NCI-H345 (cell line): Measurements from ENCODE around the gene TMEM184A.

Experiments used
- DNase-seq: peaks from one replicate; lab custom pipeline; 2025; lab: John Stamatoyannopoulos, UW

The TMEM184A gene

DNA sequence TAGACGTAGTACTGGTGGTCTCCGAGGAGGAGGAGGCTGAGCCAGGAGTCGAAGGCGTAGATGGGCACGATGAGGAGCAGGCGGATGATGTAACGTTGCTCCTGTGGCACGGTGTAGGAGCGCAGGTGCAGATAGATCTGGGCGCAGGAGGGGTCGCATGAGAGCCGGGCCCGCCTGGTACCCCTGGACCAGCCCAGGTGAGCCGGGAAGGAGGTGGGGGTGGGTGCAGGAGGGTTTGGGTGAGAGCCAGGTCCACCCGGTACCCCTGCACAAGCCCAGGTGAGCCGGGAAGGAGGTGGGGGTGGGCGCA lies 5.2 kb downstream of the TMEM184A start:
- no peak for DNase-seq

DNA sequence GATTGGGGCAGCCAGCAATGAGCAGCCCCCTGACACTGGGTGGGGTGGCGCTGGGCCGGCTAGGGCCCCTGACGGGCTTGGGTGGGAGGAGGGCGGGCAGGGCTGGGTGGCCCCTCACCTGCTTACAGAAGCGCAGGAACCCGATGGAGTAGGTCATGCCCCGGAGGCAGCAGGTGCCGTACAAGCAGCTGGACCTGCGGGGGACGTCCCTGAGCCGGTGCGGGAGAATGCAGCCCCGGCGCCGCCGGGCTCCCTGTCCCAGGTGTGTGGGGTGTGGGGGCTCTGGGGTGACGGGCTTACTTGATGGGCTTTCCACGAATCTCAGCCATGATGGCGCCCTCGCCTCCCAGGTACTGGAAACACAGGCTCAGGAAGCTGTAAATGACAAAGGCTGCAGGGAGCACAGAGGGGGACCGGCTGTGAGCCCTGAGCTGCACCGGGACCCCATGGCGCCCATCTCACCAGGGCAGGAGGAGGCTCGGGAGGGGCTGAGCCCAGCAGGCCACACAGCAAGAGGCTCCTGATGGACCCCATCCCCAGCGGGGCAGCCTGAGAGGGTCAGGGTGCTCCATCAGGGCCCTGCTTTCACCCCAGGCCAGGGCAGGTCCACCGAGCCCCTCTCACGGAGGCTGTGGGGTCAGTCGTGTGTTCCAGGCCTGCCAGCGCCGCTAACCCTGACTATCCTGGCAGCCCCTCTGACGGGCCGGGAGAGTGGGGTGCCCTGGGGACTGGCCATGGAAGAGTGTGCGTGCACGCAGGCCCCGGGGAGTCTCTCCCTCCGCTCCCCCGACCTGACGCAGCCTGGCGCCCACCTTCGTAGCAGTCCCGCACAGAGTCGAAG lies 5.8 kb downstream of the TMEM184A start:
- DNase-seq: no peak

DNA sequence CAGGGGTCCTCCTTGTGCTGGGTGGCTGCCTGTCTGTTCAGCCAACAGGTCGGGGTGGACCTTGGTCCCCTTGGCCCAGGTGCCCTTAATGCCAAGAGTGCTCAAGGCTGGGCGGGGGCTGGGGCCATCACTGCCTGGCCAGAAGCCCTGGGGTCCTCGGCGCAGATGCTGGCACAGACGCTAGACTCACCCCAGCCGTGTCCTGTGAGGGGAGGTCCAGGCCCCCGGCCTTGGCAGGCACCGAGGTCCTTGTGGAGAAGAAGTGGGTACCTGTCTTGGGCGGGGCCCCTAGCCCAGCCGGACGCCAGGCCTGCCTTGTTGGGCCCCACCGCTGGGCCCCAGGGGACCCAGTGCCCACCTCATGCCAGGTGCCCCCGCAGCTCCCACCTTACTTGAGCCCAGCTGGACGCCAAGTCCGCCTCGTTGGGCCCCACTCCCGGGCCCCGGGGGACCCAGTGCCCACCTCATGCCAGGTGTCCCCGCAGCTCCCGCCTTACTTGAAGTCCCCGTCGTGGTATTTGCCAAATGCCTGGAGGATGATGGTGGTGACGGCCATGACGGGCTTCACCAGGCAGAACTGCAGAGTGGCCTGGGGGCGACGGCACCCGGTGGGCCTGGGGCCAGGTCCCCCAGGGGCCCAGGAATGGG lies 6.5 kb downstream of the TMEM184A start:
- no peak for DNase-seq

DNA sequence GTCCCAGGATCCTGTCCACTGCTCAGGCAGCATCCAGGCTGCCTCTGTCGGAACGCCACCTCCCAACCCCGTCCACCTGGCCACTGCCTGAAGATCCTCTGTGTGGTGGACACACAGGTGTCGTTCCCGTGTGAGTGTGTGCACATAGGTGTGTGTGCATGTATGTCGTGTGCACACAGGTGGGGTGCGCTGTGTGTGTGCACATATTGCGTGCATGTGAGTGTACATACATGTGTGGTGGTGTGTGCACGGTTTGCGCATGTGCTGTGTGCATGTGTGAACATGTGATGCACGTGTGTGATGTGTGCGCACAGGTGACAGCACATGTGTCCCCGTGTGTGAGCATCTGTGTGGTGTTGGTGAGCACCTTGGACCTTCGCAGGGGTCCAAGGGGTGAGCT lies 7.1 kb downstream of the TMEM184A start:
- DNase-seq: no peak

DNA sequence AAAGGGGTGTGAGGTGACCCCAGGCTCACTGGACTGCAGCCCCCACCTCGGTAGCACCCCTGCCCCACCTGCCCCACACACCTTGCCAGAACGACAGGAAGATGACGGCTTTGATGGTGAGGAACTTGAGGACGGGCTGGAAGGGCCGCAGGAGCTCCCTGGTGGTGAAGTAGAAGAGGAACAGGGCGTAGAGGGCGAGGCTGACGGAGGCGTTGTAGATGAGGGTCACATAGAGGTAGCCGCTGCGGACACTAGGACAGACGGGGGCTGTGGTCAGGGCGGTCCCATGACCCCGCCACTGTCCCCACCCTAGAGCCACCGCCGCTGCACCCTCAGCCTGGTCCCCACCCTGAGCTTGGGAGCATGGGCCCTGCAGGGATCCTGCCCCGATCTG lies 7.6 kb downstream of the TMEM184A start:
- DNase-seq: no peak

DNA sequence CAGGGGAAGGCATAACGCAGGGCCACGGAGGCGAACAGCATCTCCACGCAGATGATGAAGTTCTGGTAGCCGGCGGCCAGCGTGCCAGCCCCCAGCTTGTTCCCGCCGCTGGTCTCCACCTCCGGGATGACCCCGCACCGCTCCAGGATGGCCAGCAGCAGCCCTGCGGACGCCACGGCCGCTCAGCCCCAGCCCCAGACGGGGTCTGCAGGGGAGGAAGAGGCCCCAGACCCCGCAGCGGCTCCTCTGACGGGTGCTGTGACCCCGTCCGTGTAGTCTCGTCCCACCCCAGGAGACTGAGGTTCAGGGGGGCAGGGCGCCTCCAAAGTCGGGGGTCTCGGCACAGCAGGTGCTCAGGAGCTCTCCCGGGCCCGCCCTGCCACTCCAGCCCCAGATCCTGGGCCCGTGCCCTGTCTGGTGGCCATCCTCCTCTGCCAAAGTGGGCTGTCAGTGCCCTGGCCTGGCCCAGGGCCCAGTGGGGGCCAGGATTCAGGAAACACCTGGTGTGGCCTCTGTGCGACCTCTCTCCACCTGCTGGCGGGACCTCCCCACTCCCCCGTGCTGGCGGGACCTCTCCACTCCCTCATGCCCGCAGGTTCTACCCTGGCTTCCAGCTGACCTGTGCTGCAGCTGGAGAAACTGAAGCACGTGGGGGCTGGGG lies 8.1 kb downstream of the TMEM184A start:
- no peak for DNase-seq

DNA sequence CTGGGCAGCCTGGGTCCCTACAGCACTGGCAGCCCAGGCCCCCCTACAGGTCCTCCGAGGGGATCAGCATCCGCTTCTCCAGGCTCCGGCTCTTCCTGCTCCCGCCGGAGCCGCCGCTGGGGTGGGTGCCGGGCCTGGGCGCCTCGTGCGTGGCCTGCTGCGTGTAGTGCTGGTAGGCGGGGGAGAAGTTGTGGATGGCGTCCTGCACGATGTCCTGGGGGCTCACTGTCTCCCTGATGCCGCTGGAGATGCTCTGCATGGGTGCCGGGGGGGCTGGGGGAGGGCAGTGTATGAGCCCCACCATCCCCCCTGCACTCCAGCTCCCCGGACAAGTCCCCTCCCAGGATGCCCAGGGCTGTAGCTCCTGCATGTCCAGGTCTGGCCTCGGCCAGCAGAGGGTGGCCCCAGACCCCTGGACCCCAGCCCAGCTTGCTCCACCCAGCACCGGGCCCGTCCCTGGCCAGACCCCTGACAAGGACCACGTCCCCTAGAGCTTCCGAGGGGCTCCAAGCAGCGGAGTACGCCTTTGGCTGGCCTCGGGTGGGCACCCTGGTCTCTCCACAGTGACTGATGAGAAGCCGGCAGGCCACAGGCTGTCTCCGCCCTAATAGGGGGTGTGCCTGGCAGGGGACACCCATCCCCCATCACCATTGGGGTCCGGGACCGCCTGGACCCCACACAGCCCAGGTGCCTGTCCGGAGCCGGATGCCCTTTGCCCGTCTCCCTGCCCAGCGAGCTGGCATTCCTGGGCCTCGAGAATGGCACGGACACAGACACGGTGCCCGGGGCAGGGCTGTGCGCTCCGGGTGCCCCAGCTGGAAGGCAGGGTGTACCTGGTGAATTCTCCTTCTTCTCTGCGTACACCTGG lies 8.9 kb downstream of the TMEM184A start:
- no peak for DNase-seq

DNA sequence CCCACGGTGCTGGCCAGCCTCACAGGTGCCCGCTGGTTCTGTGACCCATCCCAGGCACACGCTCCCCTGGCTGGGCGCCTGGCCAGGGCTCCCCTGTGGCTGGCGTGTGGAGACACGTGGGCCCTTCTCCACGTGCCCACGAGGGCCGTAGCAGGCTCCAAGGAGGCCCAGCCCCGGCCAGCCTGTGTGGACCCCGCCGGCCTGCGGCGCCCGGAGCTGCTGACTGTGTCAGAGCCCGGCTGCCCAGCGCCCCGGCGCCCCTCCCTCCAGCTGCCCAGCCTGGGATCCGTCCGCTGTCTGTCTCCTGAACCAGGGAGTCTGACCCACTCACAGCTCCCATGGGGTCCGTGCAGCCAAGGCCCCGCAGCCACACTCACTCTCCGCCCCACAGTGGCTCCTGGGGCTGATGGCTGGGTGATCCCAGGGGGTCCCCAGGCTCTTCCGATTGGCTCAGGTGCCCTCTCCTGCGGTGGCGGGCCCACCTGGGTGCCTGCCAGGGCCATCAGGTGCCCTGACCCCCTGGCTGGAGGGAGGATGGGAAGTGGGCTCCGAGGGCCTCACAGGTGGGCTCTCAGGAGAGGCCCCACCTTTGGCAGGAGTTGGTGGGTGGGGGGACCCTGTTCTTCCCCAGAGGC lies 9.6 kb downstream of the TMEM184A start:
- DNase-seq: no peak

DNA sequence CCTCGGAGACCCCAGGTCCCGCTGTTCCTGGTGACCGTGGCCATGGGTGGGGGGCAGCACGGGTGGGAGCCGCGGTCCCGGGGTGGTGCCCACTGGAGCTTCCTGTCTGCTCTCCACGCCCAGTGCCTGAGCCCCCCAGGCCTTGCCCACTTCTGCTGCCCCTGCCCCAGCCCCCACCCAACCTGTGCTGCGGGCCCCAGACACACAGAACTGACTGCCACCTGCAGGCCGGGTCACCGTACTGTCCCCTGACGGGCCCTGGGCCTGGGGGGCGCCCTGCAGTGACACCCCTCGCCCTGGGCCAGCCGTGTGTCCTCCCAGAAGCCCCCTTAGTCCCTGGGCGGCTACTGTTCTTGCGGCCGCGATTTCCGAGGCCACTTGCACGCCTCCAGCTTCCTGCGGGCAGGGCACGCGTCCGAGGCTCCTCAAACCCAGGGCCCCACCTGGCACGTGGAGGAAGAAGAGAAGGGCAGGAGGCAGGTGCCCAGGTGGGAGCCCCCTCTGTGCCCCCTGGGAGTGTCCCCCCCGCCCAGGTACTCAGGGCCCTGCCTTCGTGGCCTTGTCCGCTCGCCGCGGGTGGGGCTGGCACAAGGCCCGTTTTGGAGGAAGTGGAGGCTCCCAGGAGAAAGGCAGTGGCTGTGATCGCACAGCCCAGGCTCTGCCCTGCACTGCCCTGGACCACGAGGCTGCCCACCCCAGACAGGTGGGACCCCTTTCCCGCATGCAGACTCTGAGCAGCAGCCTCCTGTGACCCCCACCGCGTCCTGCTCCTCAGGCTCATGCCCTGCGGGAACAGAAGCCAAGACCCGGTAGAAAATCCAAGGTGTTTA lies 10.4 kb downstream of the TMEM184A start:
- DNase-seq: no peak

DNA sequence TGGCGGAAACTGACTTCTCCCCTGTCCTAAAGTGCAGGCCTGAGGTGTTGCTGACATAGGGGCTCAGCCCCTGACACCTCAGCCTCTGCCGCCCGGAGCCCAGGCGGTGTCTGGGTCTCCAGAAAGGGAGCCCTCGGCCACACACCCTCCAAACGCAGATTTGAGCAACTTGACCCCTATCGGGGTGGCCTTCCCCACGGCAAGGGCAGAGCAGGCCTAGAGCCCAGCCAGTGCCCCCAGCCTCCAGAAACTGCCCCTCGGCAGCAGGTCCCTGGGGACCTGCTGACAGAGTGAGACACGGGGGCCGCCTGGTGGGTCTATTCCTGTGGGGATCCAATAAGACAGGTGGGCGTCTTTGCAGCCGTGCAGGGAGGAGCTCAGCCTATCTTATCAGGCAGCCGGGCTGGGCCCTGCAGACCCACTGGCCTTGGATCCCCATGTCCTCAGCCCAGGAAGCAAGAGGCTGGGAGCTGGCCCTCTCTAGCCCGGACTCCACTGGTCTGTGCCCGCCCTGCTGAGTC lies 11.0 kb downstream of the TMEM184A start:
- DNase-seq: no peak

DNA sequence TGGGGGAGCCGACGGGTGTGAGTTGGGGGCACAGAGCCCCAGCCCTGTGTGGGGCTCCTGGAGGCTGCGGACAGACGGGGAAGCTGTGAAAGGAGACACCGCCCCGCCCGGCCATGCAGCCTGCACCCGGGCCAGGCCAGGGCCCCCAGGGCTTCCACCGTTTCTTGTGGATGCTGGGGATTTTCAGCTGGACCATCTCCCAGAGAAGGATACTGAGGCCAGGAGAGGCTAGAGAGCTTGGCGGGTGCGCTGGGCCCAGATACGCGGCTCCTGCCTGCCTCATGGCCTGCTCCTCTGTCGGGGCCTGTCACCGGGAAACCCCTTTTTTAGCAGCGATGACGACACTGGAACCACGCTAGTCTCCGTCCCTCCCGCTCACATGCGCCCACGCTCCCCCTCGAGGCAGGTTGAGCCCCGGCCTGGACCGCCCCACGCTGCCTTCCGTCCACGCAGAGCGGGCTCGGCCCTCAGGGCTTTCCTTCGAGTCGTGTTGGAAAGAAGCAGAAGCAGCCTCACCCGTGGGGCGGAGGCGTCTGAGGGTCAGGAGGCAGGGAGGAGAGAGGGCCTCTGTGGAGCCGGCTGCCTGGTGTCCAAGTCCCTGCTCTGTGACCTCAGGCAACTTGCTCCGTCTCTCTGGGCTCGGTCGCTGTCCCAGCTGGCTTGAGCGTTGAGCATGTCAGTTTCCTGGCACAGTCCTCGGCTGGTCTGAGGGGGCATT lies 11.7 kb downstream of the TMEM184A start:
- no peak for DNase-seq

DNA sequence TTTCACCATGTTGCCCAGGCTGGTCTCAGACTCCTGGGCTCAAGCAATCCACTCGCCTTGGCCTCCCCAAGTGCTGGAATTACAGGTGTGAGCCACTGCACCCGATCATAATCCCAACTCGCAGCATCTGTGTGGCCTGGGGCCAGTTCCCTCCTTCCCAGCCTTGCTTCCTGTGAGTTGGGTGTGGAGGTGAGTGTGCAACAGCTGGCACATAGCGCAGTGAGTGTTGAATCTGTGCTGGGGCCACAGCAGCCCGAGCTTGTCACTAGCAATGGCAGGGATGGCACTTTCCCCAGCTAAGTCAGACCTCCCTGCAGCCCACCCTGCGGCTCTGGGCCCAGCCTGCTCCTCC lies 12.2 kb downstream of the TMEM184A start:
- no peak for DNase-seq

DNA sequence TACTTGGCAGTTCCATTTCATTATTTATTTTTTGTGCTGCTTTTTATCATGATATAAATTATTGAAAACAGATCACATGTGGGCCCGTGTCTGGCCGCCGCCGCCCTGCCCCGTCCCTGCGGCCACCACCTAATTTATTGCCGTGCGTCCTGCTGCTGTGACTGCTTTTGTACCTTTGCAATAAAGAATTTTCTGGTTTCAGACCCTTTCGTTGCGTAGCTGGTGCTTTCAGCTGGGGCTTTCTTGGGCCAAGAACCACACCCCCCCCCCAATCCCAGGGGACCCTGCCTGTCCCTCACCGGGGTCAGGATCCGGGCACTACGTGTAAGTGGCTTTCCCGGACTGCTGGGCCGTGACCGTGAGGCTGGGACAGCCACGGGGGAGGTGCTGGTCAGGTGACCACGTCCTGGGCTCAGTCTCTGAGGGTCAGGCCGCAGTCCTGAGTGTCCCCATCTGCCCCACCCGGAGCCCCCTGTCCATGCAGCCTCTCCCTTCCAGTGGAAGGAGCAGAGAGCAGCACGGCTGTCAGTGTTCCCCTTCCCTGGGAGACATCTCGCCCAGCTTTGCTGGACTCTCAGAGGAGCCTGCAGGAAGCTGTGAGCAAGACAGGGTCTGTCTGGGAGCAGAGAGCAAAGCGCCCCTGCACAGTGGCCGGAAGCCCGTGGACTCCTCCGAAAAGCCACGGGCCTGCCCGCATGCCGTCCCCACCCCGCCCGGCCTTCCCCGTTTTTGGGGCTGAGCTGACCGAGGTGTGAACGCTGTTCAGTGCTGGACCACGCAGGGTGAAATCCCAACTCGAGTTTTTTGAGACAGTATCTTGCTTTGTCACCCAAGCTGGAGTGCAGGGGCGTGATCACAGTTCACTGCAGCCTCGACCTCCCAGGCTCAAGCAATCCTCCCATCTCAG lies 12.9 kb downstream of the TMEM184A start:
- DNase-seq: no peak

DNA sequence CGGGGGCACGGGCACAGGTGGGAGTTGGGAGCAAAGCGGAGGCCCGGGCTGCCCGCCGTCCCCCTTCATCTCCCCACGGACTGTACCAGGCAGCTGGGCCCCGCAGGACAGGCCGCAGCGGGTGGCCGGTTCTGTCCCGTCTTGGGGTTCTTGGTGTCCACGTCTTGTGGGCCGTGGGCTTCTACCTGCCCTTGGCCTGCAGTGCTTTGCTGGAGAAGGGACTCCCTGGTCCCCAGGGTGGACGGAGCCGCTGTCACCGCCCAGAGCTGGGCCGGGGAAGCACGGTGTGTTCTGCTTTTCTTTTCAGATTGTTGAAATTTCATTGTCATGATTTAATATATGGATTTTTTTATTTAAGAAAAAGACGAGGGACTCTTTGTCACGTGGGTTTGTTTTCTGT lies 13.7 kb downstream of the TMEM184A start:
- no peak for DNase-seq

DNA sequence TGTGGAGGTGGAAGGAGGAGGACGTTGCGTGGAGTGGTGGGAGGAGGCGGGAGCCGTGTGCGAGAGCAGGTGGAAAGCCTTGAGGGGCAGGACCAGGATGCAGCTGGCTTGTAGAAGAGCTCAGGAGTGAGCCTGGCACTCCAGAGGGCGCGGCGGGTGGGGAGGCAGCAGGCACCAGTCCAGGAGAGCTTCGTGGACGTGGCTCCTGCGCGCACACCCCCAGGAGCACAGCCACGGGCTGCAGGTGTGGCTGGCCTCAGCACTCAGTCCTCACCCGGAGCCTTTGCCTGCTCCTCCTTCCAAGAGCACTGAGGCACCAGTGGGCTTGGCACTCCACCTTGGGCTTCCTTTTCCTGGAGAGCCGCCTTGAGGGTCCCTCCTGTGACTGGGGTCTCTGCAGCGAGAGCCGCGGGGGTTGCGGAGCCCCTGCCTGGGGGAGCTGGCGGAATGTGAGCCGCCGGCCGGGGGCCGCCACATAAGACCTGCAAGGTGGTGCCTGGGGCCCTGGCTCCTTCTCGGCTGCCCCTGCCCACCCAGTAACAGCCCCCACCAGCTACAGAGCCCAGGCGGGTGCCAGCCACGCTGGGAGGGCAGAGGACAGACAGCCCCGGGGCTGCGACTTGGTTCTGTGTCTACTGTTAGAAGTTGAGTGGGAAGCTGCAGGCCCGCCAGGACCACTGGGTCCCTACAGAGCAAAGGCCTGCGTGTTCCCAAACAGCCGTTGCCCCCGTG lies 14.4 kb downstream of the TMEM184A start:
- no peak for DNase-seq

DNA sequence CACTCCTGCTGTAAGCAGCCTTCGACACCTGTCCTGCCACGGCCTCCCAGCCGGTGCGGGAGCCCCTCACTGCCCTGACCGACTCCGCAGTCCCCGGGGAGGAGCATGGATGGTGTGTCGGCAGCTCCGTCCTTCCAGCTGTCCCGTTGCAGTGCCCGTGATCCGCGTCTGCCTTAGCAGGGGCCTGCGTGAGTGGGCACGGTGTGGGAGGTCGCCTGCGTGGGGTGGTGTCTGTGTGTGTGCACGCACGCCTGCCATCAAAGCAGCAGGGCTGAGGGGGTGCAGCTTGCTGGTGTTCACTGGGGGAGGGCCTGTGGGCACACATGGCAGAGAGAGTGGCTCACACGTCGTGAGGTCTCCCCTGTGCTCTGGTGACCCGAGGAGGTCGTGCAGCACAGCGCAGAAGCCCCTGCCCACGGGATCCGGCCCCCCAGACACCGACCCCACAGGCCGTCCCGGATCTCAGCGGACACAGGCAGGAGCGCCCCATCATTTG lies 15.2 kb downstream of the TMEM184A start:
- no peak for DNase-seq

DNA sequence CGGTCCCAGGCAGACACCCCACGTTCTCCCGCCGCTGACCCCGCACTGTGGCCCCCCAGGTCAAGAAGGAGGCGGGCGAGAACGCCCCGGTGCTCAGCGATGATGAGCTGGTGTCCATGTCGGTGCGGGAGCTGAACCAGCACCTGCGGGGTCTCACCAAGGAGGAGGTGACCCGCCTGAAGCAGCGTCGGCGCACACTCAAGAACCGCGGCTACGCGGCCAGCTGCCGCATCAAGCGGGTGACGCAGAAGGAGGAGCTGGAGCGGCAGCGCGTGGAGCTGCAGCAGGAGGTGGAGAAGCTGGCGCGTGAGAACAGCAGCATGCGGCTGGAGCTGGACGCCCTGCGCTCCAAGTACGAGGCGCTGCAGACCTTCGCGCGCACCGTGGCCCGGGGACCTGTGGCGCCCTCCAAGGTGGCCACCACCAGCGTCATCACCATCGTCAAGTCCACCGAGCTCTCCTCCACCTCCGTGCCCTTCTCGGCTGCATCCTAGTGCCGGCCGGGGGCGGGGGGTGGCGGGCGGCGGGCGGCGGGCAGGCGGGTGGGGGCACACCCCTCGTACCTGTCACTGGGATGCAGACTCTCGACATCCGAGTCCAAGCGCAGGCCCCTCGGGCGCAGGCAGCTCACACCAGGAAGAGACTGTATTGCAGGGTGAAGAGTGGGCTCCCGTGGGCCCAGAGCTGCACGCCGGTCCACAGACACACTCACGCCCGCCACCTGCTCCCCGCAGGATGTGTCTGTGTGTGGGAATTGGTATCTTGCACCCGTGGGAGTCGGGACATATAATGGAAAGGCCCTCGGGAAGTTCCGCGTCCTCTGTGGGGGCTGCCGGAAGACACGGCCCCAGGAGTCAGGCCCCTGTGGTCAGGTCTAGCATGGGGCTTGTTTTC lies 15.9 kb downstream of the TMEM184A start:
- no peak for DNase-seq
